NOMO-1 (cell line): ENCODE results near the gene ZNF536.

ENCODE experiments used
- DNase-seq, 2 experiments: peaks; one replicate each; lab custom pipeline; 2025; ENCODE audit not compliant: unreplicated experiment in 2 of 2; lab: John Stamatoyannopoulos, UW

ZNF536 gene

GRCh38 chr19:30593356-30593755 lies 221.2 kb downstream of the ZNF536 start:
- no peak for DNase-seq

- DNase-seq: no peak
Measured at GRCh38 chr19:30593975-30594745, 222.0 kb downstream of the ZNF536 start.

- no peak for DNase-seq
Measured at GRCh38 chr19:30596268-30596667, 224.1 kb downstream of the ZNF536 start.

- DNase-seq: no peak
Measured at GRCh38 chr19:30596813-30597399, 224.7 kb downstream of the ZNF536 start.

GRCh38 chr19:30598688-30599087 lies 226.5 kb downstream of the ZNF536 start:
- no peak for DNase-seq

- DNase-seq: no peak
Measured at GRCh38 chr19:30602661-30603350, 230.6 kb downstream of the ZNF536 start.

- no peak for DNase-seq
Measured at GRCh38 chr19:30604657-30605056, 232.5 kb downstream of the ZNF536 start.

GRCh38 chr19:30605333-30605732 lies 233.1 kb downstream of the ZNF536 start:
- DNase-seq: no peak

GRCh38 chr19:30606114-30607050 lies 234.2 kb downstream of the ZNF536 start:
- no peak for DNase-seq
